Skin epidermis (tissue), 12 donors: ENCODE results near the gene UBAC2.

Experiments used
- H3K27ac ChIP-seq, 21 experiments: fragments of 200-600 bp; sonication (generic) in 11 of 21; one replicate each; pipeline ENCODE4 v1.5.0; 2020; ENCODE audit warnings: mild to moderate bottlenecking in 3 of 21, inconsistent platforms in 2 of 21, moderate library complexity in 2 of 21
- H3K4me3 ChIP-seq, 7 experiments: fragments of 200-600 bp; sonication (generic) in 2 of 7; one replicate each; pipeline ENCODE4 v1.5.0; 2020; ENCODE audit warnings: inconsistent platforms in 2 of 7, mild to moderate bottlenecking in 2 of 7, moderate library complexity in 1 of 7

Gene UBAC2

GRCh38 chr13:99429670-99430069, 229.0 kb downstream of the UBAC2 start:
- no peak overlapping the region for H3K27ac ChIP-seq
- H3K4me3 ChIP-seq = no peak overlapping the region

- Histone ChIP-seq H3K27ac (peak overlapping the region in 16 of 21 experiments; percentile 7 to 77 (median 58)), H3K4me3 (peak overlapping the region in 3 of 7 experiments; percentile 1 to 26 (median 15))
Measured at GRCh38 chr13:99431927-99432608, 231.4 kb downstream of the UBAC2 start.

- peak overlapping the region in 6 of 7 experiments; percentile 1 to 26 (median 10) for H3K4me3 ChIP-seq
- peak overlapping the region in 17 of 21 experiments; percentile 7 to 77 (median 50) for H3K27ac ChIP-seq
Measured at GRCh38 chr13:99432609-99433542, 232.2 kb downstream of the UBAC2 start.

- Histone ChIP-seq H3K27ac (peak overlapping the region in 12 of 21 experiments; percentile 5 to 77 (median 58)), H3K4me3 (no peak overlapping the region)
Measured at GRCh38 chr13:99433543-99434075, 233.0 kb downstream of the UBAC2 start.

GRCh38 chr13:99434258-99434788, 233.7 kb downstream of the UBAC2 start:
- Histone ChIP-seq H3K27ac (peak overlapping the region in 8 of 21 experiments; percentile 7 to 77 (median 67)), H3K4me3 (no peak overlapping the region)

- H3K4me3 ChIP-seq = no peak overlapping the region
- peak overlapping the region in 5 of 21 experiments; percentile 3 to 77 (median 65) for H3K27ac ChIP-seq
Measured at GRCh38 chr13:99435116-99435515, 234.5 kb downstream of the UBAC2 start.

- Histone ChIP-seq H3K27ac (peak overlapping the region in 1 of 21 experiments; percentile 14), H3K4me3 (no peak overlapping the region)
Measured at GRCh38 chr13:99435998-99436397, 235.3 kb downstream of the UBAC2 start.
